Measurements from ENCODE around the gene ZNF416. TPM values are rescaled to one million over a fixed set of nuclear protein-coding genes. Genes with fewer than 3 reads are reported as not detected.

The ZNF416 gene
- total and polyA plus RNA-seq, 2 experiments from 2014 or later, result 4.3 to 11.9 TPM

DNA sequence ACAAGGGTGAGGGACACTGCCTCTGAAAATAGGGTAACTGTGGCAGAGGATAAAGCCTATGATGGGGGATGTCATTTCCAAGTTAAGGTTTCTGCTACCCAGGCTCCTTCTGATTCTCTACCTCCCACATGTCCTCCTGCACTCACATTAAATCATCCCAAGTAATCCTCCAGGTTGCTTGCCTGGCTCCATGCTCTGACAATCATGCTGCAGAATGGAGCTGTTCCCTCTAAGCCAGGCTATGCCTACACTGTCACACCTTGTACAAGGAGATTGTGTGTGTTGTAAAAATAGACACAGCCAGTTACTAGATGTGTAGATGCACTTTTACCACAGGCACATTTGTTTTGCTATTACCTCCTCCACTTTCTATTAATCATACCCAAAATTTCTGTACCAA is 8.0 kb downstream of the ZNF416 start:
- H3K4me1 Mint-ChIP-seq, result no peaks in the 10 kb centered on the region
- no peak overlapping the region for H3K27ac Mint-ChIP-seq
- H3K4me3 Mint-ChIP-seq, result no peak overlapping the region
- Histone ChIP-seq H3K4me1 (ENCODE audit: insufficient read depth) (no peaks in the 10 kb centered on the region), H3K79me2 (replicated peaks; ENCODE audit: insufficient read depth) (no peaks in the 10 kb centered on the region), H3K27me3 (ENCODE audit: insufficient read depth) (no peaks in the 10 kb centered on the region), H3K4me2 (no peak overlapping the region), H3K4me3 (no peak overlapping the region), H4K20me1 (replicated peaks; ENCODE audit: insufficient read depth) (no peaks in the 10 kb centered on the region), H3K9me2 (ENCODE audit: insufficient read depth) (0 out of 2 replicates have a peak, but pooled peaks cover under 1% of the 10 kb centered on the region), H3K27ac (ENCODE audit: low read depth) (no peak overlapping the region), H2AFZ (no peak overlapping the region), H3K36me3 (ENCODE audit: insufficient read depth) (peaks cover 42% of the 10 kb centered on the region), H3F3A (replicated peaks; ENCODE audit: low read depth) (no peaks in the 10 kb centered on the region)
- H3K9me3 Mint-ChIP-seq, result peaks cover 100% of the 10 kb centered on the region
- H3K36me3 Mint-ChIP-seq (ENCODE audit: low read depth), result peaks cover 84% of the 10 kb centered on the region
- no peak for ATAC-seq
- H3K27me3 Mint-ChIP-seq (ENCODE audit: insufficient read depth, low read depth, poor library complexity), result peaks cover 4% of the 10 kb centered on the region
- no peak for DNase-seq (ENCODE audit: low spot score)
- TF ChIP-seq, protein P1, sequence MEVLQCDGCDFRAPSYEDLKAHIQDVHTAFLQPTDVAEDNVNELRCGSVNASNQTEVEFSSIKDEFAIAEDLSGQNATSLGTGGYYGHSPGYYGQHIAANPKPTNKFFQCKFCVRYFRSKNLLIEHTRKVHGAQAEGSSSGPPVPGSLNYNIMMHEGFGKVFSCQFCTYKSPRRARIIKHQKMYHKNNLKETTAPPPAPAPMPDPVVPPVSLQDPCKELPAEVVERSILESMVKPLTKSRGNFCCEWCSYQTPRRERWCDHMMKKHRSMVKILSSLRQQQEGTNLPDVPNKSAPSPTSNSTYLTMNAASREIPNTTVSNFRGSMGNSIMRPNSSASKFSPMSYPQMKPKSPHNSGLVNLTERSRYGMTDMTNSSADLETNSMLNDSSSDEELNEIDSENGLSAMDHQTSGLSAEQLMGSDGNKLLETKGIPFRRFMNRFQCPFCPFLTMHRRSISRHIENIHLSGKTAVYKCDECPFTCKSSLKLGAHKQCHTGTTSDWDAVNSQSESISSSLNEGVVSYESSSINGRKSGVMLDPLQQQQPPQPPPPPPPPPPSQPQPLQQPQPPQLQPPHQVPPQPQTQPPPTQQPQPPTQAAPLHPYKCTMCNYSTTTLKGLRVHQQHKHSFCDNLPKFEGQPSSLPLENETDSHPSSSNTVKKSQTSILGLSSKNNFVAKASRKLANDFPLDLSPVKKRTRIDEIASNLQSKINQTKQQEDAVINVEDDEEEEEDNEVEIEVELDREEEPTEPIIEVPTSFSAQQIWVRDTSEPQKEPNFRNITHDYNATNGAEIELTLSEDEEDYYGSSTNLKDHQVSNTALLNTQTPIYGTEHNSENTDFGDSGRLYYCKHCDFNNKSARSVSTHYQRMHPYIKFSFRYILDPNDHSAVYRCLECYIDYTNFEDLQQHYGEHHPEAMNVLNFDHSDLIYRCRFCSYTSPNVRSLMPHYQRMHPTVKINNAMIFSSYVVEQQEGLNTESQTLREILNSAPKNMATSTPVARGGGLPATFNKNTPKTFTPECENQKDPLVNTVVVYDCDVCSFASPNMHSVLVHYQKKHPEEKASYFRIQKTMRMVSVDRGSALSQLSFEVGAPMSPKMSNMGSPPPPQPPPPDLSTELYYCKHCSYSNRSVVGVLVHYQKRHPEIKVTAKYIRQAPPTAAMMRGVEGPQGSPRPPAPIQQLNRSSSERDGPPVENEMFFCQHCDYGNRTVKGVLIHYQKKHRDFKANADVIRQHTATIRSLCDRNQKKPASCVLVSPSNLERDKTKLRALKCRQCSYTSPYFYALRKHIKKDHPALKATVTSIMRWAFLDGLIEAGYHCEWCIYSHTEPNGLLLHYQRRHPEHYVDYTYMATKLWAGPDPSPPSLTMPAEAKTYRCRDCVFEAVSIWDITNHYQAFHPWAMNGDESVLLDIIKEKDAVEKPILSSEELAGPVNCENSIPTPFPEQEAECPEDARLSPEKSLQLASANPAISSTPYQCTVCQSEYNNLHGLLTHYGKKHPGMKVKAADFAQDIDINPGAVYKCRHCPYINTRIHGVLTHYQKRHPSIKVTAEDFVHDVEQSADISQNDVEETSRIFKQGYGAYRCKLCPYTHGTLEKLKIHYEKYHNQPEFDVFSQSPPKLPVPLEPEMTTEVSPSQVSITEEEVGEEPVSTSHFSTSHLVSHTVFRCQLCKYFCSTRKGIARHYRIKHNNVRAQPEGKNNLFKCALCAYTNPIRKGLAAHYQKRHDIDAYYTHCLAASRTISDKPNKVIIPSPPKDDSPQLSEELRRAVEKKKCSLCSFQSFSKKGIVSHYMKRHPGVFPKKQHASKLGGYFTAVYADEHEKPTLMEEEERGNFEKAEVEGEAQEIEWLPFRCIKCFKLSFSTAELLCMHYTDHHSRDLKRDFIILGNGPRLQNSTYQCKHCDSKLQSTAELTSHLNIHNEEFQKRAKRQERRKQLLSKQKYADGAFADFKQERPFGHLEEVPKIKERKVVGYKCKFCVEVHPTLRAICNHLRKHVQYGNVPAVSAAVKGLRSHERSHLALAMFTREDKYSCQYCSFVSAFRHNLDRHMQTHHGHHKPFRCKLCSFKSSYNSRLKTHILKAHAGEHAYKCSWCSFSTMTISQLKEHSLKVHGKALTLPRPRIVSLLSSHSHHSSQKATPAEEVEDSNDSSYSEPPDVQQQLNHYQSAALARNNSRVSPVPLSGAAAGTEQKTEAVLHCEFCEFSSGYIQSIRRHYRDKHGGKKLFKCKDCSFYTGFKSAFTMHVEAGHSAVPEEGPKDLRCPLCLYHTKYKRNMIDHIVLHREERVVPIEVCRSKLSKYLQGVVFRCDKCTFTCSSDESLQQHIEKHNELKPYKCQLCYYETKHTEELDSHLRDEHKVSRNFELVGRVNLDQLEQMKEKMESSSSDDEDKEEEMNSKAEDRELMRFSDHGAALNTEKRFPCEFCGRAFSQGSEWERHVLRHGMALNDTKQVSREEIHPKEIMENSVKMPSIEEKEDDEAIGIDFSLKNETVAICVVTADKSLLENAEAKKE (CRISPR knock-in tag; IDR thresholded peaks at IDR 0.05), result no peak
- no peak for TF ChIP-seq STAT1 (IDR thresholded peaks at IDR 0.05; ENCODE audit: unreplicated experiment)
- no peak for TF ChIP-seq EZH2 (IDR thresholded peaks at IDR 0.05; ENCODE audit: low read depth, unreplicated experiment)
- TF ChIP-seq, protein P2, sequence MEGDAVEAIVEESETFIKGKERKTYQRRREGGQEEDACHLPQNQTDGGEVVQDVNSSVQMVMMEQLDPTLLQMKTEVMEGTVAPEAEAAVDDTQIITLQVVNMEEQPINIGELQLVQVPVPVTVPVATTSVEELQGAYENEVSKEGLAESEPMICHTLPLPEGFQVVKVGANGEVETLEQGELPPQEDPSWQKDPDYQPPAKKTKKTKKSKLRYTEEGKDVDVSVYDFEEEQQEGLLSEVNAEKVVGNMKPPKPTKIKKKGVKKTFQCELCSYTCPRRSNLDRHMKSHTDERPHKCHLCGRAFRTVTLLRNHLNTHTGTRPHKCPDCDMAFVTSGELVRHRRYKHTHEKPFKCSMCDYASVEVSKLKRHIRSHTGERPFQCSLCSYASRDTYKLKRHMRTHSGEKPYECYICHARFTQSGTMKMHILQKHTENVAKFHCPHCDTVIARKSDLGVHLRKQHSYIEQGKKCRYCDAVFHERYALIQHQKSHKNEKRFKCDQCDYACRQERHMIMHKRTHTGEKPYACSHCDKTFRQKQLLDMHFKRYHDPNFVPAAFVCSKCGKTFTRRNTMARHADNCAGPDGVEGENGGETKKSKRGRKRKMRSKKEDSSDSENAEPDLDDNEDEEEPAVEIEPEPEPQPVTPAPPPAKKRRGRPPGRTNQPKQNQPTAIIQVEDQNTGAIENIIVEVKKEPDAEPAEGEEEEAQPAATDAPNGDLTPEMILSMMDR (conservative IDR thresholded peaks at IDR 0.05; ENCODE audit: low read depth in 2 of 2), result no peak
- TF ChIP-seq, protein P3, sequence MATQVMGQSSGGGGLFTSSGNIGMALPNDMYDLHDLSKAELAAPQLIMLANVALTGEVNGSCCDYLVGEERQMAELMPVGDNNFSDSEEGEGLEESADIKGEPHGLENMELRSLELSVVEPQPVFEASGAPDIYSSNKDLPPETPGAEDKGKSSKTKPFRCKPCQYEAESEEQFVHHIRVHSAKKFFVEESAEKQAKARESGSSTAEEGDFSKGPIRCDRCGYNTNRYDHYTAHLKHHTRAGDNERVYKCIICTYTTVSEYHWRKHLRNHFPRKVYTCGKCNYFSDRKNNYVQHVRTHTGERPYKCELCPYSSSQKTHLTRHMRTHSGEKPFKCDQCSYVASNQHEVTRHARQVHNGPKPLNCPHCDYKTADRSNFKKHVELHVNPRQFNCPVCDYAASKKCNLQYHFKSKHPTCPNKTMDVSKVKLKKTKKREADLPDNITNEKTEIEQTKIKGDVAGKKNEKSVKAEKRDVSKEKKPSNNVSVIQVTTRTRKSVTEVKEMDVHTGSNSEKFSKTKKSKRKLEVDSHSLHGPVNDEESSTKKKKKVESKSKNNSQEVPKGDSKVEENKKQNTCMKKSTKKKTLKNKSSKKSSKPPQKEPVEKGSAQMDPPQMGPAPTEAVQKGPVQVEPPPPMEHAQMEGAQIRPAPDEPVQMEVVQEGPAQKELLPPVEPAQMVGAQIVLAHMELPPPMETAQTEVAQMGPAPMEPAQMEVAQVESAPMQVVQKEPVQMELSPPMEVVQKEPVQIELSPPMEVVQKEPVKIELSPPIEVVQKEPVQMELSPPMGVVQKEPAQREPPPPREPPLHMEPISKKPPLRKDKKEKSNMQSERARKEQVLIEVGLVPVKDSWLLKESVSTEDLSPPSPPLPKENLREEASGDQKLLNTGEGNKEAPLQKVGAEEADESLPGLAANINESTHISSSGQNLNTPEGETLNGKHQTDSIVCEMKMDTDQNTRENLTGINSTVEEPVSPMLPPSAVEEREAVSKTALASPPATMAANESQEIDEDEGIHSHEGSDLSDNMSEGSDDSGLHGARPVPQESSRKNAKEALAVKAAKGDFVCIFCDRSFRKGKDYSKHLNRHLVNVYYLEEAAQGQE (IDR thresholded peaks at IDR 0.05; ENCODE audit: unreplicated experiment), result no peak
- TF ChIP-seq, protein P4, sequence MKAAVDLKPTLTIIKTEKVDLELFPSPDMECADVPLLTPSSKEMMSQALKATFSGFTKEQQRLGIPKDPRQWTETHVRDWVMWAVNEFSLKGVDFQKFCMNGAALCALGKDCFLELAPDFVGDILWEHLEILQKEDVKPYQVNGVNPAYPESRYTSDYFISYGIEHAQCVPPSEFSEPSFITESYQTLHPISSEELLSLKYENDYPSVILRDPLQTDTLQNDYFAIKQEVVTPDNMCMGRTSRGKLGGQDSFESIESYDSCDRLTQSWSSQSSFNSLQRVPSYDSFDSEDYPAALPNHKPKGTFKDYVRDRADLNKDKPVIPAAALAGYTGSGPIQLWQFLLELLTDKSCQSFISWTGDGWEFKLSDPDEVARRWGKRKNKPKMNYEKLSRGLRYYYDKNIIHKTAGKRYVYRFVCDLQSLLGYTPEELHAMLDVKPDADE (IDR thresholded peaks at IDR 0.05), result no peak
- TF ChIP-seq POLR2AphosphoS5 (IDR thresholded peaks at IDR 0.05; ENCODE audit: low read depth), result no peak
- no peak for TF ChIP-seq JUNB (IDR thresholded peaks at IDR 0.05; ENCODE audit: unreplicated experiment)
- no peak for TF ChIP-seq NANOG (IDR thresholded peaks at IDR 0.05; ENCODE audit: borderline replicate concordance)
- no peak for TF ChIP-seq CREB1 (CRISPR knock-in tag; IDR thresholded peaks at IDR 0.05; ENCODE audit: low read depth)
- TF ChIP-seq ZNF114 (CRISPR knock-in tag; IDR thresholded peaks at IDR 0.05), result no peak
- TF ChIP-seq EZH2phosphoT487 (IDR thresholded peaks at IDR 0.05; ENCODE audit: unreplicated experiment), result no peak
- no peak for TF ChIP-seq ZNF331 (CRISPR knock-in tag; IDR thresholded peaks at IDR 0.05; ENCODE audit: low read depth)
